ENCODE results near the gene RPS6KA2. TPM values are rescaled to one million over a fixed set of nuclear protein-coding genes. Genes with fewer than 3 reads are reported as not detected.
"Not testable (repeated sequence)": the region's sequence is repeated elsewhere in the genome, so short reads cannot be mapped to it uniquely, and the experiment has no call there.

The RPS6KA2 gene
- total RNA-seq, 3 donors from 2014 or later, result 2.8 to 6.2 (median 6.0) TPM

GRCh38 chr6:166635013-166635970, 8.2 kb upstream of the RPS6KA2 start:
- Mint-ChIP-seq H3K4me3 (no peak overlapping the region), H3K36me3 (ENCODE audit: insufficient read depth) (no peaks in the 10 kb centered on the region), H3K4me1 (ENCODE audit: low read depth) (peaks cover 5% of the 10 kb centered on the region), H3K9me3 (no peaks in the 10 kb centered on the region), H3K27me3 (ENCODE audit: low read depth) (peaks cover 43% of the 10 kb centered on the region)
- no peak for ATAC-seq
- DNase-seq, result no peak

GRCh38 chr6:166634581-166634980, 7.5 kb upstream of the RPS6KA2 start:
- ATAC-seq; H3K36me3 Mint-ChIP-seq (ENCODE audit: insufficient read depth); H3K9me3 Mint-ChIP-seq; H3K4me1 Mint-ChIP-seq (ENCODE audit: low read depth); DNase-seq; H3K4me3 Mint-ChIP-seq: not testable (repeated sequence)
- H3K27me3 Mint-ChIP-seq (ENCODE audit: low read depth), result peaks cover 42% of the 10 kb centered on the region

- DNase-seq (no peak), ATAC-seq (no peak)
- Mint-ChIP-seq H3K36me3 (ENCODE audit: insufficient read depth) (no peaks in the 10 kb centered on the region), H3K4me3 (no peak overlapping the region), H3K27me3 (ENCODE audit: low read depth) (peaks cover 41% of the 10 kb centered on the region), H3K4me1 (ENCODE audit: low read depth) (no peaks in the 10 kb centered on the region), H3K9me3 (no peaks in the 10 kb centered on the region)
These were observed 6.9 kb upstream of the RPS6KA2 start for GRCh38 chr6:166633732-166634535.

GRCh38 chr6:166632731-166633130, 5.7 kb upstream of the RPS6KA2 start:
- H3K4me3 Mint-ChIP-seq, result no peak overlapping the region
- H3K27me3 Mint-ChIP-seq (ENCODE audit: low read depth), result peaks cover 38% of the 10 kb centered on the region
- no peaks in the 10 kb centered on the region for H3K36me3 Mint-ChIP-seq (ENCODE audit: insufficient read depth)
- DNase-seq, result no peak
- ATAC-seq, result no peak
- H3K4me1 Mint-ChIP-seq (ENCODE audit: low read depth), result peaks cover 8% of the 10 kb centered on the region
- no peaks in the 10 kb centered on the region for H3K9me3 Mint-ChIP-seq

- H3K4me3 Mint-ChIP-seq, result no peak overlapping the region
- H3K4me1 Mint-ChIP-seq (ENCODE audit: low read depth), result peaks cover 14% of the 10 kb centered on the region
- DNase-seq (no peak), ATAC-seq (no peak)
- no peaks in the 10 kb centered on the region for H3K9me3 Mint-ChIP-seq
- peaks cover 31% of the 10 kb centered on the region for H3K27me3 Mint-ChIP-seq (ENCODE audit: low read depth)
- no peaks in the 10 kb centered on the region for H3K36me3 Mint-ChIP-seq (ENCODE audit: insufficient read depth)
These were observed 3.4 kb upstream of the RPS6KA2 start for GRCh38 chr6:166630462-166630861.

- H3K4me3 Mint-ChIP-seq, result no peak overlapping the region
- ATAC-seq, result no peak
- H3K36me3 Mint-ChIP-seq (ENCODE audit: insufficient read depth), result no peaks in the 10 kb centered on the region
These were observed 2.6 kb upstream of the RPS6KA2 start for GRCh38 chr6:166629628-166630027.

GRCh38 chr6:166627875-166628801, 1.1 kb upstream of the RPS6KA2 start:
- peaks cover 34% of the 10 kb centered on the region for H3K27me3 Mint-ChIP-seq (ENCODE audit: low read depth)
- peak; percentile 25 for DNase-seq
- peak overlapping the region; percentile 81 for H3K4me3 Mint-ChIP-seq
- ATAC-seq, result peak; percentile 33 to 36
- H3K4me1 Mint-ChIP-seq (ENCODE audit: low read depth), result peaks cover 14% of the 10 kb centered on the region
- H3K9me3 Mint-ChIP-seq, result no peaks in the 10 kb centered on the region
- H3K36me3 Mint-ChIP-seq (ENCODE audit: insufficient read depth), result no peaks in the 10 kb centered on the region

More at GRCh38 chr6:166629628-166630027, 2.6 kb upstream of the RPS6KA2 start:
- peaks cover 14% of the 10 kb centered on the region for H3K4me1 Mint-ChIP-seq (ENCODE audit: low read depth)
- peaks cover 34% of the 10 kb centered on the region for H3K27me3 Mint-ChIP-seq (ENCODE audit: low read depth)
- no peak for DNase-seq
- H3K9me3 Mint-ChIP-seq, result no peaks in the 10 kb centered on the region

GRCh38 chr6:166626177-166627032, 646 bp downstream of the RPS6KA2 start:
- H3K36me3 Mint-ChIP-seq (ENCODE audit: insufficient read depth), result no peaks in the 10 kb centered on the region
- DNase-seq (peak; percentile 20), ATAC-seq (peak; percentile 1 to 5)
- peak overlapping the region; percentile 82 for H3K4me3 Mint-ChIP-seq
- H3K9me3 Mint-ChIP-seq, result no peaks in the 10 kb centered on the region
- peaks cover 38% of the 10 kb centered on the region for H3K27me3 Mint-ChIP-seq (ENCODE audit: low read depth)
- peaks cover 14% of the 10 kb centered on the region for H3K4me1 Mint-ChIP-seq (ENCODE audit: low read depth)

GRCh38 chr6:166625356-166625755, 1.7 kb downstream of the RPS6KA2 start:
- peaks cover 33% of the 10 kb centered on the region for H3K27me3 Mint-ChIP-seq (ENCODE audit: low read depth)
- H3K4me3 Mint-ChIP-seq, result peak overlapping the region; percentile 82

GRCh38 chr6:166624275-166624674, 2.8 kb downstream of the RPS6KA2 start:
- ATAC-seq, result no peak
- Mint-ChIP-seq H3K4me3 (no peak overlapping the region), H3K27me3 (ENCODE audit: low read depth) (peaks cover 26% of the 10 kb centered on the region)

More at GRCh38 chr6:166625356-166625755, 1.7 kb downstream of the RPS6KA2 start:
- ATAC-seq, result no peak
- H3K36me3 Mint-ChIP-seq (ENCODE audit: insufficient read depth), result no peaks in the 10 kb centered on the region
- no peak for DNase-seq
- no peaks in the 10 kb centered on the region for H3K9me3 Mint-ChIP-seq
- peaks cover 14% of the 10 kb centered on the region for H3K4me1 Mint-ChIP-seq (ENCODE audit: low read depth)

GRCh38 chr6:166623318-166623717, 3.7 kb downstream of the RPS6KA2 start:
- DNase-seq (no peak), ATAC-seq (no peak)
- peaks cover 4% of the 10 kb centered on the region for H3K36me3 Mint-ChIP-seq (ENCODE audit: insufficient read depth)
- peaks cover 10% of the 10 kb centered on the region for H3K4me1 Mint-ChIP-seq (ENCODE audit: low read depth)
- H3K27me3 Mint-ChIP-seq (ENCODE audit: low read depth), result peaks cover 22% of the 10 kb centered on the region
- H3K9me3 Mint-ChIP-seq, result no peaks in the 10 kb centered on the region
- H3K4me3 Mint-ChIP-seq, result no peak overlapping the region

More at GRCh38 chr6:166624275-166624674, 2.8 kb downstream of the RPS6KA2 start:
- H3K36me3 Mint-ChIP-seq (ENCODE audit: insufficient read depth), result no peaks in the 10 kb centered on the region
- DNase-seq, result no peak
- H3K9me3 Mint-ChIP-seq, result no peaks in the 10 kb centered on the region
- H3K4me1 Mint-ChIP-seq (ENCODE audit: low read depth), result peaks cover 14% of the 10 kb centered on the region

- Mint-ChIP-seq H3K4me1 (ENCODE audit: low read depth) (peaks cover 6% of the 10 kb centered on the region), H3K27me3 (ENCODE audit: low read depth) (peaks cover 21% of the 10 kb centered on the region), H3K4me3 (no peak overlapping the region), H3K36me3 (ENCODE audit: insufficient read depth) (peaks cover 7% of the 10 kb centered on the region), H3K9me3 (no peaks in the 10 kb centered on the region)
- ATAC-seq (no peak), DNase-seq (no peak)
These were observed 5.9 kb downstream of the RPS6KA2 start for GRCh38 chr6:166621114-166621540.

Measured in activated T-cell treated with anti-CD3 and anti-CD28 coated beads, Interleukin-2, amount 50 U/mL, for 4 hours (primary cell).